ENCODE results near the gene PEAK1.
"Not testable (repeated sequence)": the region's sequence is repeated elsewhere in the genome, so short reads cannot be mapped to it uniquely, and the experiment has no call there.

PEAK1 gene

GRCh38 chr15:77420610-77421369 is 886 bp upstream of the PEAK1 start, which contains the start of gene HMG20A:
Gene HMG20A, plus strand, starts transcription at chr15:77420888. Its CDS starts 37,520 bp downstream, at chr15:77458408.
- DNase-seq, result peak; percentile 86 to 88

- no peak for DNase-seq
Observed at GRCh38 chr15:77418966-77419835, 703 bp downstream of the PEAK1 start.

GRCh38 chr15:77418391-77418965 is 1.4 kb downstream of the PEAK1 start:
- no peak for DNase-seq

GRCh38 chr15:77417602-77418001 is 2.3 kb downstream of the PEAK1 start:
- no peak for DNase-seq

GRCh38 chr15:77416954-77417353 is 3.0 kb downstream of the PEAK1 start:
- no peak for DNase-seq

GRCh38 chr15:77416148-77416455 is 3.8 kb downstream of the PEAK1 start:
- DNase-seq, result no peak

GRCh38 chr15:77415450-77416147 is 4.3 kb downstream of the PEAK1 start:
- DNase-seq, result no peak

- no peak for DNase-seq
Observed at GRCh38 chr15:77414789-77415442, 5.0 kb downstream of the PEAK1 start.

GRCh38 chr15:77413699-77414349 is 6.1 kb downstream of the PEAK1 start:
- no peak for DNase-seq

GRCh38 chr15:77412972-77413698 is 6.8 kb downstream of the PEAK1 start:
- no peak for DNase-seq

- no peak for DNase-seq
Observed at GRCh38 chr15:77411619-77411976, 8.3 kb downstream of the PEAK1 start.

GRCh38 chr15:77410701-77411618 is 8.9 kb downstream of the PEAK1 start:
- DNase-seq, result no peak

GRCh38 chr15:77410157-77410500 is 9.8 kb downstream of the PEAK1 start:
- not testable (repeated sequence) for DNase-seq

- no peak for DNase-seq
Observed at GRCh38 chr15:77409259-77410156, 10.4 kb downstream of the PEAK1 start.

- DNase-seq, result no peak
Observed at GRCh38 chr15:77406846-77407245, 13.1 kb downstream of the PEAK1 start.

GRCh38 chr15:77406173-77406759 is 13.6 kb downstream of the PEAK1 start:
- not testable (repeated sequence) for DNase-seq

GRCh38 chr15:77402740-77403379 is 17.0 kb downstream of the PEAK1 start:
- no peak for DNase-seq

GRCh38 chr15:77400258-77400657 is 19.6 kb downstream of the PEAK1 start:
- DNase-seq, result no peak

Data from NCI-H446 (cell line).